Ishikawa (cell line): ENCODE measurements around the gene SLC39A10.

Source experiments
- CEBPB ChIP-seq: IDR thresholded peaks from 2 replicates; pipeline ENCODE4 v1.6.1; 2012
- CREB1 ChIP-seq: IDR thresholded peaks from 2 replicates; pipeline ENCODE4 v1.6.1; 2012; ENCODE audit warnings: low read depth
- EGR1 ChIP-seq: IDR thresholded peaks from 2 replicates; pipeline ENCODE4 v1.6.1; 2012
- EP300 ChIP-seq: IDR thresholded peaks from 2 replicates; pipeline ENCODE4 v1.6.1; 2012; ENCODE audit warnings: borderline replicate concordance
- FOXM1 ChIP-seq: IDR thresholded peaks from 2 replicates; pipeline ENCODE4 v1.6.1; 2012; ENCODE audit warnings: low read depth, borderline replicate concordance
- NFIC ChIP-seq: IDR thresholded peaks from 2 replicates; pipeline ENCODE4 v1.6.1; 2012
- RAD21 ChIP-seq: IDR thresholded peaks from 2 replicates; pipeline ENCODE4 v1.6.1; 2012; ENCODE audit warnings: low read depth
- REST ChIP-seq: IDR thresholded peaks from 2 replicates; pipeline ENCODE4 v1.6.1; 2012; ENCODE audit warnings: low read depth, mild to moderate bottlenecking
- TAF1 ChIP-seq: IDR thresholded peaks from 2 replicates; pipeline ENCODE4 v1.6.1; 2012; ENCODE audit warnings: low read depth, mild to moderate bottlenecking
- TCF12 ChIP-seq: IDR thresholded peaks from 2 replicates; pipeline ENCODE4 v1.6.1; 2012; ENCODE audit warnings: low read depth
- YY1 ChIP-seq: IDR thresholded peaks from 2 replicates; pipeline ENCODE4 v1.6.1; 2012; ENCODE audit warnings: low read depth
- TF ChIP-seq, protein P1 (sequence below): IDR thresholded peaks from 2 replicates; pipeline ENCODE4 v1.6.1; 2012
- TF ChIP-seq, protein P2 (sequence below): IDR thresholded peaks from 2 replicates; pipeline ENCODE4 v1.6.1; 2012

GRCh38 chr2:195686564-195686963, 29.5 kb downstream of the SLC39A10 start:
- TF ChIP-seq YY1, result no peak
- no peak for TF ChIP-seq CEBPB
- TF ChIP-seq, protein P1, sequence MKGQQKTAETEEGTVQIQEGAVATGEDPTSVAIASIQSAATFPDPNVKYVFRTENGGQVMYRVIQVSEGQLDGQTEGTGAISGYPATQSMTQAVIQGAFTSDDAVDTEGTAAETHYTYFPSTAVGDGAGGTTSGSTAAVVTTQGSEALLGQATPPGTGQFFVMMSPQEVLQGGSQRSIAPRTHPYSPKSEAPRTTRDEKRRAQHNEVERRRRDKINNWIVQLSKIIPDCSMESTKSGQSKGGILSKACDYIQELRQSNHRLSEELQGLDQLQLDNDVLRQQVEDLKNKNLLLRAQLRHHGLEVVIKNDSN, result no peak
- no peak for TF ChIP-seq FOXM1
- TF ChIP-seq EGR1, result no peak
- no peak for TF ChIP-seq EP300
- no peak for TF ChIP-seq RAD21
- TF ChIP-seq, protein P2, sequence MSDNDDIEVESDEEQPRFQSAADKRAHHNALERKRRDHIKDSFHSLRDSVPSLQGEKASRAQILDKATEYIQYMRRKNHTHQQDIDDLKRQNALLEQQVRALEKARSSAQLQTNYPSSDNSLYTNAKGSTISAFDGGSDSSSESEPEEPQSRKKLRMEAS, result no peak
- no peak for TF ChIP-seq TCF12
- TF ChIP-seq TAF1, result no peak
- no peak for TF ChIP-seq REST
- TF ChIP-seq CREB1, result no peak
- TF ChIP-seq NFIC, result no peak
